Brain pericyte (primary cell): Measurements from ENCODE around the gene KLHL28.

Source experiments
- DNase-seq: peaks from one replicate; pipeline ENCODE4 v3.0.0-alpha.2; 2012; ENCODE audit warnings: low read depth, low spot score

KLHL28 gene

GRCh38 chr14:44960146-44960545 lies 1.6 kb downstream of the KLHL28 start:
- DNase-seq = no peak

GRCh38 chr14:44959538-44959937 lies 2.2 kb downstream of the KLHL28 start:
- no peak for DNase-seq

- DNase-seq = no peak
These were observed 4.9 kb downstream of the KLHL28 start for GRCh38 chr14:44956866-44957265.

GRCh38 chr14:44955528-44955927 lies 6.2 kb downstream of the KLHL28 start:
- no peak for DNase-seq

- no peak for DNase-seq
These were observed 7.0 kb downstream of the KLHL28 start for GRCh38 chr14:44954750-44955149.

- no peak for DNase-seq
These were observed 9.2 kb downstream of the KLHL28 start for GRCh38 chr14:44952391-44953110.

GRCh38 chr14:44951051-44951450 lies 10.7 kb downstream of the KLHL28 start:
- DNase-seq = no peak

- no peak for DNase-seq
These were observed 16.5 kb downstream of the KLHL28 start for GRCh38 chr14:44945264-44945663.

GRCh38 chr14:44944107-44944506 lies 17.6 kb downstream of the KLHL28 start:
- no peak for DNase-seq

- DNase-seq = no peak
These were observed 19.3 kb downstream of the KLHL28 start for GRCh38 chr14:44942436-44942835.

GRCh38 chr14:44941591-44941990 lies 20.2 kb downstream of the KLHL28 start:
- DNase-seq = no peak

- no peak for DNase-seq
These were observed 20.8 kb downstream of the KLHL28 start for GRCh38 chr14:44940944-44941343.

GRCh38 chr14:44940211-44940610 lies 21.5 kb downstream of the KLHL28 start:
- no peak for DNase-seq

GRCh38 chr14:44937547-44937946 lies 24.2 kb downstream of the KLHL28 start:
- DNase-seq = no peak

GRCh38 chr14:44935155-44935554 lies 26.6 kb downstream of the KLHL28 start:
- DNase-seq = no peak

GRCh38 chr14:44928793-44929192 lies 33.0 kb downstream of the KLHL28 start:
- no peak for DNase-seq

- no peak for DNase-seq
These were observed 46.9 kb downstream of the KLHL28 start for GRCh38 chr14:44914849-44915248.

GRCh38 chr14:44912041-44912869 lies 49.5 kb downstream of the KLHL28 start:
- no peak for DNase-seq

GRCh38 chr14:44910821-44911220 lies 50.9 kb downstream of the KLHL28 start:
- no peak for DNase-seq

GRCh38 chr14:44901696-44902095 lies 60.1 kb downstream of the KLHL28 start:
- no peak for DNase-seq

GRCh38 chr14:44898551-44898950 lies 63.2 kb downstream of the KLHL28 start:
- no peak for DNase-seq

GRCh38 chr14:44897845-44898151 lies 63.9 kb downstream of the KLHL28 start:
- no peak for DNase-seq
